ENCODE measurements around the gene SUSD6. TPM values are rescaled to one million over a fixed set of nuclear protein-coding genes. Genes with fewer than 3 reads are reported as not detected.

The SUSD6 gene
- total RNA-seq, 1 donor from 2014 or later, result 49.0 TPM

GRCh38 chr14:69680297-69680696, 68.9 kb downstream of the SUSD6 start:
- no peak for TF ChIP-seq CTCF (IDR thresholded peaks at IDR 0.05; ENCODE audit: insufficient read depth, low read length, poor library complexity, severe bottlenecking)
- no peaks in the 10 kb centered on the region for H3K27me3 ChIP-seq (ENCODE audit: control insufficient read depth, insufficient read depth, low read length)
- no peak for DNase-seq (ENCODE audit: low read depth)

DNA sequence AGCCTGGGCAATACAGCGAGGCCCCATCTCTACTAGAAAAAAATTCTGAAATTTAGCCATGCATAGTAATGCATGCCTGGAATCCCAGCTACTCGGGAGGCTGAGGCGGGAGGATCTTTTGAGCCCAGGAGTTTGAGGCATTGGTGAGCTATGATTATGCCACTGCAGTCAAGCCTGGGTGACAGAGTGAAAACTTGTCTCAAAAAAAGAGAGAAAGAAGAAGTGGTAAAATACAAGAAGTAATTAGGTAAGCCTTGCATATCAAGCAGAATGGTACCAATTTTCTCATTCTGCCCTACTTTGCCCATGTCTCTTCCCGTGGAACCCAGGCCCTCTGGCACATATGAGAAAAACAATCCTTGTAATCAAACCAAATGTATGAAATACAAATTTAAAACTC, 70.7 kb downstream of the SUSD6 start:
- TF ChIP-seq CTCF (IDR thresholded peaks at IDR 0.05; ENCODE audit: insufficient read depth, low read length, poor library complexity, severe bottlenecking), result no peak
- no peak for DNase-seq (ENCODE audit: low read depth)
- no peaks in the 10 kb centered on the region for H3K36me3 ChIP-seq (ENCODE audit: control insufficient read depth, insufficient read depth, low read length)
- H3K4me3 ChIP-seq (ENCODE audit: low read depth, low read length), result no peak overlapping the region
- no peaks in the 10 kb centered on the region for H3K27me3 ChIP-seq (ENCODE audit: control insufficient read depth, insufficient read depth, low read length)

More at GRCh38 chr14:69680297-69680696, 68.9 kb downstream of the SUSD6 start:
- Histone ChIP-seq H3K36me3 (ENCODE audit: control insufficient read depth, insufficient read depth, low read length) (no peaks in the 10 kb centered on the region), H3K4me3 (ENCODE audit: low read depth, low read length) (no peak overlapping the region)

- Histone ChIP-seq H3K27me3 (ENCODE audit: control insufficient read depth, insufficient read depth, low read length) (no peaks in the 10 kb centered on the region), H3K36me3 (ENCODE audit: control insufficient read depth, insufficient read depth, low read length) (no peaks in the 10 kb centered on the region), H3K4me3 (ENCODE audit: low read depth, low read length) (no peak overlapping the region)
- no peak for TF ChIP-seq CTCF (IDR thresholded peaks at IDR 0.05; ENCODE audit: insufficient read depth, low read length, poor library complexity, severe bottlenecking)
- DNase-seq (ENCODE audit: low read depth), result no peak
These were observed 71.3 kb downstream of the SUSD6 start for GRCh38 chr14:69682621-69683263.

- H3K4me3 ChIP-seq (ENCODE audit: low read depth, low read length), result no peak overlapping the region
- H3K27me3 ChIP-seq (ENCODE audit: control insufficient read depth, insufficient read depth, low read length), result no peaks in the 10 kb centered on the region
- no peaks in the 10 kb centered on the region for H3K36me3 ChIP-seq (ENCODE audit: control insufficient read depth, insufficient read depth, low read length)
- DNase-seq (ENCODE audit: low read depth), result no peak
- no peak for TF ChIP-seq CTCF (IDR thresholded peaks at IDR 0.05; ENCODE audit: insufficient read depth, low read length, poor library complexity, severe bottlenecking)
These were observed 72.6 kb downstream of the SUSD6 start for GRCh38 chr14:69683971-69684370.

GRCh38 chr14:69684461-69685217, 73.2 kb downstream of the SUSD6 start:
- Histone ChIP-seq H3K36me3 (ENCODE audit: control insufficient read depth, insufficient read depth, low read length) (no peaks in the 10 kb centered on the region), H3K27me3 (ENCODE audit: control insufficient read depth, insufficient read depth, low read length) (no peaks in the 10 kb centered on the region), H3K4me3 (ENCODE audit: low read depth, low read length) (no peak overlapping the region)
- no peak for TF ChIP-seq CTCF (IDR thresholded peaks at IDR 0.05; ENCODE audit: insufficient read depth, low read length, poor library complexity, severe bottlenecking)
- DNase-seq (ENCODE audit: low read depth), result no peak
